Bronchial epithelial cell (primary cell): ENCODE results near the gene HOXD8. TPM values are rescaled to one million over a fixed set of nuclear protein-coding genes. Genes with fewer than 3 reads are reported as not detected.

Source experiments
- DNase-seq: peaks from one replicate; pipeline ENCODE4 v3.0.0-alpha.2; 2010; ENCODE audit warnings: low read depth
- FAIRE-seq: peaks from 2 replicates; lab custom pipeline; 2011; peaks lifted over from hg19 to GRCh38; lab: Jason Lieb, UNC
- H3K27me3 ChIP-seq: 2 replicates; pipeline ENCODE4 v1.5.1; 2011; ENCODE audit warnings: low read length; ENCODE audit not compliant: control insufficient read depth, insufficient read depth
- H3K36me3 ChIP-seq: 2 replicates; pipeline ENCODE4 v1.5.1; 2011; ENCODE audit warnings: low read length; ENCODE audit not compliant: control insufficient read depth, insufficient read depth
- H3K4me3 ChIP-seq: 2 replicates; pipeline ENCODE4 v1.5.1; 2011; ENCODE audit warnings: mild to moderate bottlenecking, low read depth, low read length, control low read depth
- CTCF ChIP-seq: IDR thresholded peaks from 2 replicates; pipeline ENCODE4 v1.5.1; 2011; ENCODE audit warnings: mild to moderate bottlenecking, moderate library complexity, low read length, control low read depth, inconsistent platforms; ENCODE audit not compliant: insufficient read depth, severe bottlenecking
- total RNA-seq: library from RNA; depleted of rRNA; stranded (reverse); fragments of >200 nt; gene quantifications from 2 replicates; pipeline ENCODE4 v1.2.1, GENCODE V29; 2014

Gene HOXD8
- total RNA-seq, 1 donor from 2014 or later: not detected

GRCh38 chr2:176134035-176134434, 4.5 kb downstream of the HOXD8 start:
- H3K27me3 ChIP-seq: peaks cover 65% of the 10 kb centered on the region
- no peak for DNase-seq
- no peaks in the 10 kb centered on the region for H3K36me3 ChIP-seq
- FAIRE-seq: no peak
- no peak overlapping the region for H3K4me3 ChIP-seq
- TF ChIP-seq CTCF: no peak

GRCh38 chr2:176135035-176135440, 5.5 kb downstream of the HOXD8 start:
- TF ChIP-seq CTCF: no peak
- Histone ChIP-seq H3K4me3 (no peak overlapping the region), H3K27me3 (peaks cover 66% of the 10 kb centered on the region), H3K36me3 (no peaks in the 10 kb centered on the region)
- DNase-seq: no peak
- FAIRE-seq: no peak

GRCh38 chr2:176136374-176137251, 7.1 kb downstream of the HOXD8 start:
- TF ChIP-seq CTCF: no peak
- DNase-seq (no peak), FAIRE-seq (no peak)
- no peak overlapping the region for H3K4me3 ChIP-seq
- H3K36me3 ChIP-seq: no peaks in the 10 kb centered on the region
- peaks cover 61% of the 10 kb centered on the region for H3K27me3 ChIP-seq

GRCh38 chr2:176137252-176137580, 7.7 kb downstream of the HOXD8 start:
- Histone ChIP-seq H3K36me3 (no peaks in the 10 kb centered on the region), H3K4me3 (no peak overlapping the region), H3K27me3 (peaks cover 60% of the 10 kb centered on the region)
- TF ChIP-seq CTCF: no peak
- no peak for DNase-seq
- no peak for FAIRE-seq

- DNase-seq (no peak), FAIRE-seq (no peak)
- Histone ChIP-seq H3K36me3 (no peaks in the 10 kb centered on the region), H3K4me3 (no peak overlapping the region), H3K27me3 (peaks cover 57% of the 10 kb centered on the region)
- no peak for TF ChIP-seq CTCF
Observed at GRCh38 chr2:176137906-176138305, 8.4 kb downstream of the HOXD8 start.

- FAIRE-seq (no peak), DNase-seq (no peak)
- Histone ChIP-seq H3K4me3 (no peak overlapping the region), H3K36me3 (no peaks in the 10 kb centered on the region), H3K27me3 (peaks cover 56% of the 10 kb centered on the region)
- TF ChIP-seq CTCF: no peak
Observed at GRCh38 chr2:176138526-176138922, 9.0 kb downstream of the HOXD8 start.
